ENCODE data around the gene AKT3. TPM values are rescaled to one million over a fixed set of nuclear protein-coding genes. Genes with fewer than 3 reads are reported as not detected.

The AKT3 gene
- total and polyA plus RNA-seq, 11 donors, result 3.2 to 27.9 (median 16.6) TPM

DNA sequence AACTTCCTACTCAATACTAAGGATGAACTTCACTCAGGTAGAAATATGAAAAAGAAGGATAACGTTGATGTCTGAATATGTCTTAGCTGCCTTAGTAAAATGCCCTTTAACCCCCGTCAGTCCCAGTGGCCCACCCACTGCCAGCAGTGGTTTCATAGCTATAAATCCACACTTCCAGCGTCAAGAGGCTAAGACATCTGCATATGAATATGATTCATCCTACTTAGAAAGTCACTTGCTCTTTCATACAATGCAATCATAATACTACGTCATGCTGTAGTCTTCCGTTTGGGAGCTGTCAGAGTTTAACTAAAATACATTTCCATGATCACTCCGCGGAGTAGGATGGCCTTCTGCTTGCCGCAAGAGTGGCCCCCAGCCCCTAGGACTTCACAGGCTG lies 346.9 kb downstream of the AKT3 start:
- no peak for TF ChIP-seq POLR2A (IDR thresholded peaks at IDR 0.05)
- TF ChIP-seq, protein P1, sequence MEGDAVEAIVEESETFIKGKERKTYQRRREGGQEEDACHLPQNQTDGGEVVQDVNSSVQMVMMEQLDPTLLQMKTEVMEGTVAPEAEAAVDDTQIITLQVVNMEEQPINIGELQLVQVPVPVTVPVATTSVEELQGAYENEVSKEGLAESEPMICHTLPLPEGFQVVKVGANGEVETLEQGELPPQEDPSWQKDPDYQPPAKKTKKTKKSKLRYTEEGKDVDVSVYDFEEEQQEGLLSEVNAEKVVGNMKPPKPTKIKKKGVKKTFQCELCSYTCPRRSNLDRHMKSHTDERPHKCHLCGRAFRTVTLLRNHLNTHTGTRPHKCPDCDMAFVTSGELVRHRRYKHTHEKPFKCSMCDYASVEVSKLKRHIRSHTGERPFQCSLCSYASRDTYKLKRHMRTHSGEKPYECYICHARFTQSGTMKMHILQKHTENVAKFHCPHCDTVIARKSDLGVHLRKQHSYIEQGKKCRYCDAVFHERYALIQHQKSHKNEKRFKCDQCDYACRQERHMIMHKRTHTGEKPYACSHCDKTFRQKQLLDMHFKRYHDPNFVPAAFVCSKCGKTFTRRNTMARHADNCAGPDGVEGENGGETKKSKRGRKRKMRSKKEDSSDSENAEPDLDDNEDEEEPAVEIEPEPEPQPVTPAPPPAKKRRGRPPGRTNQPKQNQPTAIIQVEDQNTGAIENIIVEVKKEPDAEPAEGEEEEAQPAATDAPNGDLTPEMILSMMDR (IDR thresholded peaks at IDR 0.05), result no peak
- H3K4me3 ChIP-seq, result no peak overlapping the region
- peaks cover 0 to 52% (median 28%) of the 10 kb centered on the region in 9 donors for H3K36me3 ChIP-seq
- peaks cover 0 to 14% (median 0%) of the 10 kb centered on the region in 12 donors for H3K4me1 ChIP-seq
- intact Hi-C loops (cut with DNase I), result no loop called here
- no peak overlapping the region for H3K27ac ChIP-seq
- no peak for ATAC-seq
- WGBS, 4 donors, result 95 to 96% (median 96%) methylated on average over 8 of the region's 8 CpGs
- H3K9me3 ChIP-seq, result no peaks in the 10 kb centered on the region
- DNase-seq, result no peak
- no peaks in the 10 kb centered on the region for H3K27me3 ChIP-seq

DNA sequence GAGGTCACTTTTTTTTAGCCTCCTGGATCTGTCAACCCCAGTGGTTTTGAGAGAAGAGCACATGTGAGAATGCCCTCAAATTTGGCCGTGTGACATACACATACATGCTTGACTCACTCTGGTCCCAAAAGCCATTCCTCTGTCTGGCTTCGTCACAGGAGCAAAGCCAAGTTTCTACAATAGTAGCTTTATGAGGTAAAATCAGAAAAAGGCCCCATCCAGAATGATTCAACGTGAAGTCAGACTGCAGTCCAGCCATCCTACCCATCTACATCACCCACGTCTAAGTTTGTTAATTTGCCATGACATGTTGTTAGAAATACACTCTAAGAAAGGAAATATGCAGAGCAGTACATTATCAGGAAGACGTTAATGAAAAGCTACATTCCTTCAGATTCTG lies 349.0 kb downstream of the AKT3 start:
- no peaks in the 10 kb centered on the region for H3K9me3 ChIP-seq
- peak in 2 of 4 donors; percentile 30 to 78 for ATAC-seq
- intact Hi-C loops (cut with DNase I), result no loop called here
- H3K36me3 ChIP-seq, result peaks cover 0 to 54% (median 28%) of the 10 kb centered on the region in 9 donors
- H3K4me1 ChIP-seq, result peaks cover 0 to 9% (median 0%) of the 10 kb centered on the region in 12 donors
- no peak for TF ChIP-seq POLR2A (IDR thresholded peaks at IDR 0.05)
- TF ChIP-seq, protein P1 (IDR thresholded peaks at IDR 0.05), result no peak
- 76 to 84% (median 80%) methylated on average over 5 of the region's 5 CpGs for WGBS, 4 donors
- peak overlapping the region in 1 of 12 donors; percentile 50 for H3K27ac ChIP-seq
- H3K4me3 ChIP-seq, result no peak overlapping the region
- DNase-seq, result no peak
- no peaks in the 10 kb centered on the region for H3K27me3 ChIP-seq

DNA sequence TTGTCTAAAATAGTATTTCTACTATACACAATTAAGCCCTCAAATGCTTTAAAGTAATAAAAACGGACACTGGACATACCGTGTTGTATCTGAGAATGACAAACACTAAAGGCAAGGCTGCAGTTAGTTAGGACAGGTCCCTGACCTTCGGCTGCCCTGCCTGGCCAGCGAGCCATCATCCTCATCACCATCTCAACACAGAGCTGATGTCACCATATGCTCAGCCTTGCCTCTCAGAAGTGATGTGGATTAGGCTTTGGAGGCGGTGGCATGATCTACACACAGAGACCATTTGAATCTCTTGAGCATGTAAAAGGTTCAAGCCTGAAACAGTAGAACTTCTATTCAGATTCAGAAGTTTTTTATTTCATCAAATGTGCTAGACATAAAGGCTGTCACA lies 349.5 kb downstream of the AKT3 start:
- WGBS, 4 donors, result 89 to 97% (median 94%) methylated on average over 5 of the region's 5 CpGs
- TF ChIP-seq, protein P1 (IDR thresholded peaks at IDR 0.05), result no peak
- TF ChIP-seq POLR2A (IDR thresholded peaks at IDR 0.05), result no peak
- no peaks in the 10 kb centered on the region for H3K27me3 ChIP-seq
- H3K27ac ChIP-seq, result no peak overlapping the region
- intact Hi-C loops (cut with DNase I), result no loop called here
- H3K36me3 ChIP-seq, result peaks cover 0 to 54% (median 28%) of the 10 kb centered on the region in 9 donors
- H3K4me3 ChIP-seq, result no peak overlapping the region
- ATAC-seq (no peak), DNase-seq (no peak)
- peaks cover 0 to 12% (median under 1%) of the 10 kb centered on the region in 12 donors for H3K4me1 ChIP-seq
- H3K9me3 ChIP-seq, result no peaks in the 10 kb centered on the region

DNA sequence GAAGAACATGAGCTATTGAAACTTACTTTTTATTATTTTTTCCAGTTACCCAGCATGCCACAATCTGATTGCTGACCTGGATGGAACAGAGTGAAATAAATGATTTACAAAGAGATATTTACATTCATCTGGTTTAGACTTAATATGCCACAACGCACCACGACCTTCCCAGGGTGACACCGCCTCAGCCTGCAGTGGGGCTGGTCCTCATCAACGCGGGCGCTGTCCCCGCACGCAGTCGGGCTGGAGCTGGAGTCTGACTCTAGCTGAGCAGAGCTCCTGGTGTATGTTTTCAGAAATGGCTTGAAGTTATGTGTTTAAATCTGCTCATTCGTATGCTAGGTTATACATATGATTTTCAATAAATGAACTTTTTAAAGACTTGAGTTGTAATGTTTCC lies 350.3 kb downstream of the AKT3 start:
- 94 to 97% (median 97%) methylated on average over 10 of the region's 10 CpGs for WGBS, 4 donors
- Histone ChIP-seq H3K27me3 (no peaks in the 10 kb centered on the region), H3K9me3 (no peaks in the 10 kb centered on the region), H3K4me1 (peaks cover 0 to 18% (median 4%) of the 10 kb centered on the region in 12 donors), H3K36me3 (peaks cover 0 to 47% (median 28%) of the 10 kb centered on the region in 9 donors), H3K27ac (no peak overlapping the region), H3K4me3 (no peak overlapping the region)
- intact Hi-C loops (cut with DNase I), result no loop called here
- no peak for DNase-seq
- TF ChIP-seq, protein P1 (IDR thresholded peaks at IDR 0.05), result no peak
- no peak for TF ChIP-seq POLR2A (IDR thresholded peaks at IDR 0.05)
- ATAC-seq, result no peak

Data from heart left ventricle (tissue), 16 donors.